Heart left ventricle (tissue), 13 donors: Measurements from ENCODE around the gene ANKRD40CL.

ENCODE experiments used
- POLR2A ChIP-seq, 2 donors: fragments of 450-650 bp; IDR thresholded peaks; one replicate each; pipeline ENCODE4 v1.6.1; 2017; ENCODE audit warnings: antibody characterized with exemption in 2 of 2, mild to moderate bottlenecking in 2 of 2, moderate library complexity in 2 of 2
- TF ChIP-seq, protein P1 (sequence below), 12 donors: fragments of 200-600 bp; sonication (generic) in 4 of 12; IDR thresholded peaks; one replicate each; pipeline versions ENCODE4 v1.5.0 to v1.8.0; 2018 to 2022; ENCODE audit warnings: antibody characterized with exemption in 12 of 12, mild to moderate bottlenecking in 5 of 12
- donor health status: ischemic (EF 13 %, LVEDD 7.1; RV severe dilation, severe dysfunction).
- donor health status: DM: no; HTN: yes; CAD: no.
- donor health status: DM: no; HTN: no; CAD: no.
- donor health status: ischemic (EF 25% LVEDD 6.9; RV normal size, moderate dysfunction).
- donor health status: ischemic (EF 25% LVEDD 5.7; RV mildly dilated, moderate dysfunction).
- donor health status: ischemic (EF 35%, LVEDD 5.7; RV mildly dilated, moderate dysfunction).
- donor health status: nonischemic (EF 11% LVEDD 7.7; RV severe dilation, severe dysfunction).
- donor health status: DM: yes; HTN: yes; CAD: no.
- donor health status: PGD.
- donor health status: ischemic (EF 29% LVEDD 5.4; RV normal size, mild dysfunction).
- donor health status: nonischemic (EF 23%, LVEDD 6.1; RV moderate dilation, normal function).

DNA sequence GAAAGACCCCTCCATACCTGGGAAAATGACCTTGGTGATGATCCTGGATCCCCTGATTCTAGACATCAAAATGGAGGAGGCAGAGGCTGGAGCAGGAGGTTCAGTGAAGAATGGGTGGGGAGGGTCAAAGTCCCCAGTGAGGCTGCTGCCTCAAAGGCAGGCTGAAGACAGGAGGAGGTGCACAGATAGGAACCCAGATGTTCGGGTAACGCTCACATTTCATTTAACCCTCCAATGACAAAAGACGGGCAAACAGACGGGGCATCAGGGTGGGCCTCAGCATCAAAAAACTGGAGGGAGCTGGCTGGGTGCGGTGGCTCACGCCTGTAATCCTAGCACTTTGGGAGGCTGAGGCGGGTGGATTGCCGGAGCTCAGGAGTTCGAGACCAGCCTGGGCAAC is at the start of gene ANKRD40CL:
- TF ChIP-seq, protein P1, sequence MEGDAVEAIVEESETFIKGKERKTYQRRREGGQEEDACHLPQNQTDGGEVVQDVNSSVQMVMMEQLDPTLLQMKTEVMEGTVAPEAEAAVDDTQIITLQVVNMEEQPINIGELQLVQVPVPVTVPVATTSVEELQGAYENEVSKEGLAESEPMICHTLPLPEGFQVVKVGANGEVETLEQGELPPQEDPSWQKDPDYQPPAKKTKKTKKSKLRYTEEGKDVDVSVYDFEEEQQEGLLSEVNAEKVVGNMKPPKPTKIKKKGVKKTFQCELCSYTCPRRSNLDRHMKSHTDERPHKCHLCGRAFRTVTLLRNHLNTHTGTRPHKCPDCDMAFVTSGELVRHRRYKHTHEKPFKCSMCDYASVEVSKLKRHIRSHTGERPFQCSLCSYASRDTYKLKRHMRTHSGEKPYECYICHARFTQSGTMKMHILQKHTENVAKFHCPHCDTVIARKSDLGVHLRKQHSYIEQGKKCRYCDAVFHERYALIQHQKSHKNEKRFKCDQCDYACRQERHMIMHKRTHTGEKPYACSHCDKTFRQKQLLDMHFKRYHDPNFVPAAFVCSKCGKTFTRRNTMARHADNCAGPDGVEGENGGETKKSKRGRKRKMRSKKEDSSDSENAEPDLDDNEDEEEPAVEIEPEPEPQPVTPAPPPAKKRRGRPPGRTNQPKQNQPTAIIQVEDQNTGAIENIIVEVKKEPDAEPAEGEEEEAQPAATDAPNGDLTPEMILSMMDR (IDR thresholded peaks at IDR 0.05), result no peak
- no peak for TF ChIP-seq POLR2A (IDR thresholded peaks at IDR 0.05)
